ENCODE results near the gene TTC34. TPM values are rescaled to one million over a fixed set of nuclear protein-coding genes. Genes with fewer than 3 reads are reported as not detected.
"Not testable (repeated sequence)": the region's sequence is repeated elsewhere in the genome, so short reads cannot be mapped to it uniquely, and the experiment has no call there.

The TTC34 gene
- total RNA-seq, 1 experiment from 2014 or later, result 0.92 TPM

- not testable (repeated sequence) for H3K27ac ChIP-seq (ENCODE audit: insufficient read length, low read depth, low read length); H4K20me1 ChIP-seq (ENCODE audit: control insufficient read depth, insufficient read depth, insufficient read length); H3K79me2 ChIP-seq (ENCODE audit: insufficient read depth, low read length); H2AFZ ChIP-seq (ENCODE audit: low read length); H3K4me3 Mint-ChIP-seq; H2AK5ac ChIP-seq (ENCODE audit: insufficient read length, low read length); H3T11ph ChIP-seq (ENCODE audit: low read length); H2BK15ac ChIP-seq (ENCODE audit: low read depth, low read length); H3K4me1 Mint-ChIP-seq; H2BK5ac ChIP-seq (ENCODE audit: insufficient read length, low read length); H3K23me2 ChIP-seq (ENCODE audit: insufficient read length, low read depth, low read length, poor library complexity, severe bottlenecking); H3K18ac ChIP-seq (ENCODE audit: insufficient read length, low read depth, low read length); H3K14ac ChIP-seq (ENCODE audit: insufficient read depth, low read length); H3K27me3 ChIP-seq (ENCODE audit: insufficient read depth, low read length); H3K23ac ChIP-seq (ENCODE audit: insufficient read length, low read depth, low read length); H3K4me1 ChIP-seq (ENCODE audit: insufficient read depth, low read length); DNase-seq; H3K56ac ChIP-seq (ENCODE audit: insufficient read length, low read depth, low read length); H2BK12ac ChIP-seq (ENCODE audit: insufficient read length, low read depth, low read length); H4K5ac ChIP-seq (ENCODE audit: insufficient read length, low read depth, low read length); H3K27ac Mint-ChIP-seq; H3K4me2 ChIP-seq (ENCODE audit: insufficient read depth, insufficient read length, low read length); H3K9ac ChIP-seq (ENCODE audit: extremely low read depth, insufficient read length, low read length); H4K8ac ChIP-seq (replicated peaks; ENCODE audit: insufficient read length, low read depth, low read length); H2BK120ac ChIP-seq (ENCODE audit: low read depth, low read length, poor library complexity, severe bottlenecking); H2BK20ac ChIP-seq (ENCODE audit: low read depth, low read length, poor library complexity, severe bottlenecking); H3K79me1 ChIP-seq (ENCODE audit: insufficient read depth, low read depth, low read length, poor library complexity, severe bottlenecking); H3K4ac ChIP-seq (ENCODE audit: low read depth, low read length); H4K91ac ChIP-seq (ENCODE audit: insufficient read length, low read depth, low read length)
- WGBS (ENCODE audit: extremely low coverage, insufficient read length, low lambda C conversion rate), result no CpG with 5 or more reads among the region's 10 CpGs
- Mint-ChIP-seq H3K9me3 (peaks cover 36 to 40% of the 10 kb centered on the region in 2 experiments), H3K27me3 (ENCODE audit: low read depth) (peaks cover 14% of the 10 kb centered on the region), H3K36me3 (ENCODE audit: insufficient read depth in 1 of 3, low read depth in 3 of 3) (peaks cover 28 to 30% (median 29%) of the 10 kb centered on the region in 3 experiments)
- peaks cover 40% of the 10 kb centered on the region for H3K9me3 ChIP-seq (ENCODE audit: control insufficient read depth, low read depth, low read length)
These were observed 143.6 kb downstream of the TTC34 start for GRCh38 chr1:2657909-2658308.

- H2BK12ac ChIP-seq (ENCODE audit: insufficient read length, low read depth, low read length); H2BK15ac ChIP-seq (ENCODE audit: low read depth, low read length); H3K14ac ChIP-seq (ENCODE audit: insufficient read depth, low read length); H3K79me1 ChIP-seq (ENCODE audit: insufficient read depth, low read depth, low read length, poor library complexity, severe bottlenecking); H2BK20ac ChIP-seq (ENCODE audit: low read depth, low read length, poor library complexity, severe bottlenecking); H4K20me1 ChIP-seq (ENCODE audit: control insufficient read depth, insufficient read depth, insufficient read length); H3K23ac ChIP-seq (ENCODE audit: insufficient read length, low read depth, low read length); H4K5ac ChIP-seq (ENCODE audit: insufficient read length, low read depth, low read length); H3K79me2 ChIP-seq (ENCODE audit: insufficient read depth, low read length); H3K27ac Mint-ChIP-seq; H2AFZ ChIP-seq (ENCODE audit: low read length); H3K18ac ChIP-seq (ENCODE audit: insufficient read length, low read depth, low read length); H3K4me2 ChIP-seq (ENCODE audit: insufficient read depth, insufficient read length, low read length); H3K27ac ChIP-seq (ENCODE audit: insufficient read length, low read depth, low read length); DNase-seq; H3K4me3 Mint-ChIP-seq; H2BK5ac ChIP-seq (ENCODE audit: insufficient read length, low read length); H3T11ph ChIP-seq (ENCODE audit: low read length); H3K56ac ChIP-seq (ENCODE audit: insufficient read length, low read depth, low read length); H3K4ac ChIP-seq (ENCODE audit: low read depth, low read length); H3K4me1 Mint-ChIP-seq; H3K23me2 ChIP-seq (ENCODE audit: insufficient read length, low read depth, low read length, poor library complexity, severe bottlenecking); H3K4me1 ChIP-seq (ENCODE audit: insufficient read depth, low read length); H4K91ac ChIP-seq (ENCODE audit: insufficient read length, low read depth, low read length); H2BK120ac ChIP-seq (ENCODE audit: low read depth, low read length, poor library complexity, severe bottlenecking); H2AK5ac ChIP-seq (ENCODE audit: insufficient read length, low read length); H3K9ac ChIP-seq (ENCODE audit: extremely low read depth, insufficient read length, low read length); H4K8ac ChIP-seq (replicated peaks; ENCODE audit: insufficient read length, low read depth, low read length); H3K27me3 ChIP-seq (ENCODE audit: insufficient read depth, low read length): not testable (repeated sequence)
- peaks cover 33 to 35% (median 34%) of the 10 kb centered on the region in 3 experiments for H3K36me3 Mint-ChIP-seq (ENCODE audit: insufficient read depth in 1 of 3, low read depth in 3 of 3)
- peaks cover 48% of the 10 kb centered on the region for H3K9me3 ChIP-seq (ENCODE audit: control insufficient read depth, low read depth, low read length)
- no CpG with 5 or more reads among the region's 12 CpGs for WGBS (ENCODE audit: extremely low coverage, insufficient read length, low lambda C conversion rate)
- H3K27me3 Mint-ChIP-seq (ENCODE audit: low read depth), result peaks cover 15% of the 10 kb centered on the region
- peaks cover 44 to 48% of the 10 kb centered on the region in 2 experiments for H3K9me3 Mint-ChIP-seq
These were observed 144.4 kb downstream of the TTC34 start for GRCh38 chr1:2657124-2657523.

All from H9 (cell line).